Measurements from ENCODE around the gene SEPHS2. TPM values are rescaled to one million over a fixed set of nuclear protein-coding genes. Genes with fewer than 3 reads are reported as not detected.
A peak's percentile ranks its signal among the peaks of the same experiment; 100 is the strongest.
"Not testable (repeated sequence)": the region's sequence is repeated elsewhere in the genome, so short reads cannot be mapped to it uniquely, and the experiment has no call there.

SEPHS2 gene
- total RNA-seq, 3 donors from 2014 or later (not counting 1 experiment from before 2014, with no cell fraction given), result 25.5 to 37.6 (median 35.0) TPM

DNA sequence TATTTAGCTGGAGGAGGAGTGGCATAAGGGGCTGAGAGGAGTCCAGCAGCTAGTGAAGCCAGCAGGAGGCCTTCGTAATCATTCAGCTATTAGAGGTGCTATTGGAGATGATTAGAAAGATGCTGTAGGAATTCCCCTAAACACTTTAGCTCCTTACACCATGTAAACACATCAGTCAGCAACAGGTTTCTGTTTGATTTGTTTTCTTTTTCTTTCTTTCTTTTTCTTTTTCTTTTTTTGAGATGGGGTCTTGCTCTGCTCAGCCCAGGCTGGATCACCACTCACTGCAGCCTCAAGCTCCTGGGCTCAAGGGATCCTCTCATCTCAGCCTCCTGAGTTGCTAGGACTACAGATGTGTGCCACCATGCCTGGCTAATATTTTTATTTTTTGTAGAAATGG lies 10.6 kb upstream of the SEPHS2 start:
- WGBS (ENCODE audit: insufficient coverage), result no CpG with 5 or more reads among the region's 1 CpG
- DNase-seq, result no peak
- Histone ChIP-seq H3K27me3 (ENCODE audit: control insufficient read depth, insufficient read depth, low read length) (no peaks in the 10 kb centered on the region), H3K4me1 (ENCODE audit: control insufficient read depth, insufficient read depth, low read length) (peaks cover 47% of the 10 kb centered on the region), H3K9me3 (ENCODE audit: control insufficient read depth, insufficient read depth, low read length) (no peaks in the 10 kb centered on the region), H3K27ac (ENCODE audit: low read length) (no peak overlapping the region), H3K36me3 (ENCODE audit: control insufficient read depth, insufficient read depth, low read length) (no peaks in the 10 kb centered on the region), H3K4me3 (ENCODE audit: low read length) (no peak overlapping the region)
- no peak for ATAC-seq
- Mint-ChIP-seq H3K4me3 (no peak overlapping the region), H3K36me3 (no peaks in the 10 kb centered on the region), H3K27me3 (ENCODE audit: low read depth in 2 of 2) (no peaks in the 10 kb centered on the region), H3K9me3 (no peaks in the 10 kb centered on the region), H3K27ac (peak overlapping the region; percentile 24 to 46), H3K4me1 (peaks cover 41 to 57% of the 10 kb centered on the region in 2 donors)
- TF ChIP-seq, protein P1, sequence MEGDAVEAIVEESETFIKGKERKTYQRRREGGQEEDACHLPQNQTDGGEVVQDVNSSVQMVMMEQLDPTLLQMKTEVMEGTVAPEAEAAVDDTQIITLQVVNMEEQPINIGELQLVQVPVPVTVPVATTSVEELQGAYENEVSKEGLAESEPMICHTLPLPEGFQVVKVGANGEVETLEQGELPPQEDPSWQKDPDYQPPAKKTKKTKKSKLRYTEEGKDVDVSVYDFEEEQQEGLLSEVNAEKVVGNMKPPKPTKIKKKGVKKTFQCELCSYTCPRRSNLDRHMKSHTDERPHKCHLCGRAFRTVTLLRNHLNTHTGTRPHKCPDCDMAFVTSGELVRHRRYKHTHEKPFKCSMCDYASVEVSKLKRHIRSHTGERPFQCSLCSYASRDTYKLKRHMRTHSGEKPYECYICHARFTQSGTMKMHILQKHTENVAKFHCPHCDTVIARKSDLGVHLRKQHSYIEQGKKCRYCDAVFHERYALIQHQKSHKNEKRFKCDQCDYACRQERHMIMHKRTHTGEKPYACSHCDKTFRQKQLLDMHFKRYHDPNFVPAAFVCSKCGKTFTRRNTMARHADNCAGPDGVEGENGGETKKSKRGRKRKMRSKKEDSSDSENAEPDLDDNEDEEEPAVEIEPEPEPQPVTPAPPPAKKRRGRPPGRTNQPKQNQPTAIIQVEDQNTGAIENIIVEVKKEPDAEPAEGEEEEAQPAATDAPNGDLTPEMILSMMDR (IDR thresholded peaks at IDR 0.05), result no peak
- intact Hi-C loops (cut with micrococcal nuclease), result no loop called here

- H3K9me3 ChIP-seq (ENCODE audit: control insufficient read depth, insufficient read depth, low read length); H3K27me3 ChIP-seq (ENCODE audit: control insufficient read depth, insufficient read depth, low read length); DNase-seq; H3K27ac ChIP-seq (ENCODE audit: low read length); ATAC-seq; H3K27me3 Mint-ChIP-seq (ENCODE audit: low read depth in 2 of 2); H3K4me3 Mint-ChIP-seq; intact Hi-C loops (cut with micrococcal nuclease); H3K9me3 Mint-ChIP-seq; H3K36me3 ChIP-seq (ENCODE audit: control insufficient read depth, insufficient read depth, low read length); H3K36me3 Mint-ChIP-seq; H3K4me3 ChIP-seq (ENCODE audit: low read length): not testable (repeated sequence)
- H3K4me1 Mint-ChIP-seq, result peaks cover 37 to 50% of the 10 kb centered on the region in 2 donors
- H3K27ac Mint-ChIP-seq, result peak overlapping the region in 1 of 2 donors; percentile 34
- H3K4me1 ChIP-seq (ENCODE audit: control insufficient read depth, insufficient read depth, low read length), result peaks cover 42% of the 10 kb centered on the region
- 85% methylated on average over 17 of the region's 20 CpGs for WGBS (ENCODE audit: insufficient coverage)
These were observed 7.3 kb upstream of the SEPHS2 start for GRCh38 chr16:30452709-30453580.

DNA sequence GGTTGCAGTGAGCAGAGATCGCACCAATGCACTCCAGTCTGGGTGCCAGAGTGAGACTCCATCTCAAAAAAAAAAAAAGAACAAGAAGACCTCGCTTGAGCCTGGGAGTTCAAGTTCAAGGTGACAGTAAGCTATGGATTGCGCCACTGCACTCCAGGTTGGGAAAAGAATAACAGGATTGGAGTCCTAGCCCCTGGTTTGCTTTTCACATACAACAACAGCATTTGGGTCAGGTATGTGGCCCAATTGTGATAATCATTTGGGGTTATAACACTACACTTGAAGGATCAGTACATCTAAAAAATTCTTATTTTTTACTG lies 3.4 kb upstream of the SEPHS2 start:
- DNase-seq (no peak), ATAC-seq (no peak)
- Mint-ChIP-seq H3K36me3 (no peaks in the 10 kb centered on the region), H3K4me1 (peaks cover 42% of the 10 kb centered on the region in 2 donors), H3K4me3 (no peak overlapping the region), H3K27me3 (ENCODE audit: low read depth in 2 of 2) (no peaks in the 10 kb centered on the region), H3K9me3 (no peaks in the 10 kb centered on the region), H3K27ac (no peak overlapping the region)
- TF ChIP-seq, protein P1 (IDR thresholded peaks at IDR 0.05), result no peak
- Histone ChIP-seq H3K36me3 (ENCODE audit: control insufficient read depth, insufficient read depth, low read length) (no peaks in the 10 kb centered on the region), H3K4me1 (ENCODE audit: control insufficient read depth, insufficient read depth, low read length) (peaks cover 51% of the 10 kb centered on the region), H3K9me3 (ENCODE audit: control insufficient read depth, insufficient read depth, low read length) (no peaks in the 10 kb centered on the region), H3K27me3 (ENCODE audit: control insufficient read depth, insufficient read depth, low read length) (no peaks in the 10 kb centered on the region), H3K4me3 (ENCODE audit: low read length) (no peak overlapping the region), H3K27ac (ENCODE audit: low read length) (no peak overlapping the region)
- 95% methylated on average over 3 of the region's 3 CpGs for WGBS (ENCODE audit: insufficient coverage)
- intact Hi-C loops (cut with micrococcal nuclease), result no loop called here

DNA sequence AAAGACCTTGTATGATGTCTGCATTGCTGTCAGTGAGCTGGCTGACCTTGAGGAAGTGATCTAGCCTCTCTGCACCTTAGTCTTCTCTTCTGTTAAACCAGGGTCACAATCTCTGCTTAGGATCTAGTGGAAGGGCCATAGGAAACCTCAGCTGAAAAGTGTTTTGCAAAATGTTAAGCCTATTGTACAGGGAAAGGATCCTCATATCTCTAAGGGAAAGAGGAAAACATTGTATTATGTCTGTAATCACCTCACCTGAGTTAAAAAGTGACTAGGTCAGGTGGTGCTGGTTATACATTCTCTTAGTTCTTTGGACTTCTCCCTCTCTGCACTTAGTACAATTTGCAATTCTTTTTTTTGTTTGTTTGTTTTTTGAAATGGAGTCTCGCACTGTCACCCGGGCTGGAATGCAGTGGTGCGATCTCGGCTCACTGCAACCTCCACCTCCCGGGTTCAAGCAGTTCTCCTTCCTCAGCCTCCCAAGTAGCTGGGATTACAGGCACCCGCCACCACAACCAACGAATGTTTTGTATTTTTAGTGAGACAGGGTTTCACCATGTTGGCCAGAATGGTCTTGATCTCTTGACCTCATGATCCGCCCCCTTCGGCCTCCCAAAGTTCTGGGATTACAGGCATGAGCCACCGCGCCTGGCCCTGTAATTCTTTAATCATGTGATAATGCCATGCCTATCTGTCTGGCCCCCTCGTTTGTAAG lies 2.0 kb upstream of the SEPHS2 start:
- intact Hi-C loops (cut with micrococcal nuclease), result no loop called here
- ATAC-seq, result no peak

More for the DNA sequence above, 2.0 kb upstream of the SEPHS2 start:
- Histone ChIP-seq H3K9me3 (ENCODE audit: control insufficient read depth, insufficient read depth, low read length) (no peaks in the 10 kb centered on the region), H3K27me3 (ENCODE audit: control insufficient read depth, insufficient read depth, low read length) (no peaks in the 10 kb centered on the region), H3K4me1 (ENCODE audit: control insufficient read depth, insufficient read depth, low read length) (peaks cover 59% of the 10 kb centered on the region), H3K4me3 (ENCODE audit: low read length) (no peak overlapping the region), H3K27ac (ENCODE audit: low read length) (no peak overlapping the region), H3K36me3 (ENCODE audit: control insufficient read depth, insufficient read depth, low read length) (peaks cover 4% of the 10 kb centered on the region)
- 94% methylated on average over 12 of the region's 12 CpGs for WGBS (ENCODE audit: insufficient coverage)
- Mint-ChIP-seq H3K36me3 (peaks cover 7% of the 10 kb centered on the region), H3K9me3 (peaks cover 0 to 3% of the 10 kb centered on the region in 2 donors), H3K27ac (no peak overlapping the region), H3K4me3 (no peak overlapping the region), H3K4me1 (peaks cover 47% of the 10 kb centered on the region in 2 donors), H3K27me3 (ENCODE audit: low read depth in 2 of 2) (no peaks in the 10 kb centered on the region)
- TF ChIP-seq, protein P1 (IDR thresholded peaks at IDR 0.05), result no peak
- no peak for DNase-seq
